Subcutaneous adipose tissue (tissue), 4 donors: ENCODE data around the gene RTKN2. TPM values are rescaled to one million over a fixed set of nuclear protein-coding genes. Genes with fewer than 3 reads are reported as not detected.

ENCODE experiments used
- CTCF ChIP-seq: fragments of 450-650 bp; IDR thresholded peaks from one replicate; pipeline ENCODE4 v1.5.1; 2016; ENCODE audit warnings: low read depth, mild to moderate bottlenecking, control low read depth, antibody characterized with exemption, moderate library complexity
- total RNA-seq, 4 donors: library from RNA; depleted of rRNA; stranded (reverse); fragments of >200 nt; gene quantifications; one replicate each; pipeline ENCODE4 v1.1.0, GENCODE V29; 2016

RTKN2 gene
- total RNA-seq, 4 donors from 2014 or later = 0.44 to 1.5 (median 0.71) TPM

- no peak for TF ChIP-seq CTCF
Observed at GRCh38 chr10:62266611-62267010, 2.0 kb downstream of the RTKN2 start.

- no peak for TF ChIP-seq CTCF
Observed at GRCh38 chr10:62266147-62266546, 2.5 kb downstream of the RTKN2 start.

- no peak for TF ChIP-seq CTCF
Observed at GRCh38 chr10:62264702-62265436, 3.8 kb downstream of the RTKN2 start.

- no peak for TF ChIP-seq CTCF
Observed at GRCh38 chr10:62264126-62264525, 4.5 kb downstream of the RTKN2 start.

GRCh38 chr10:62261666-62262065 is 7.0 kb downstream of the RTKN2 start:
- no peak for TF ChIP-seq CTCF

- TF ChIP-seq CTCF = no peak
Observed at GRCh38 chr10:62259998-62260397, 8.6 kb downstream of the RTKN2 start.

- no peak for TF ChIP-seq CTCF
Observed at GRCh38 chr10:62259456-62259855, 9.2 kb downstream of the RTKN2 start.
